HG02623 (cell line): ENCODE measurements around the gene RBM19.

Source experiments
- ATAC-seq: cut with Tn5 transposase; IDR thresholded peaks from one replicate; pipeline ENCODE4 v1.9.1; 2021; ENCODE audit warnings: moderate library complexity; ENCODE audit not compliant: unreplicated experiment

Gene RBM19

GRCh38 chr12:113860950-113861349, 105.2 kb downstream of the RBM19 start:
- no peak for ATAC-seq

GRCh38 chr12:113860059-113860820, 105.9 kb downstream of the RBM19 start:
- no peak for ATAC-seq

- ATAC-seq, result no peak
These were observed 107.2 kb downstream of the RBM19 start for GRCh38 chr12:113858841-113859386.

- ATAC-seq, result no peak
These were observed 108.8 kb downstream of the RBM19 start for GRCh38 chr12:113857371-113857770.

- no peak for ATAC-seq
These were observed 110.1 kb downstream of the RBM19 start for GRCh38 chr12:113855998-113856397.

- ATAC-seq, result no peak
These were observed 111.6 kb downstream of the RBM19 start for GRCh38 chr12:113854385-113855142.

- ATAC-seq, result no peak
These were observed 112.6 kb downstream of the RBM19 start for GRCh38 chr12:113853491-113853890.

GRCh38 chr12:113852695-113853490, 113.2 kb downstream of the RBM19 start:
- no peak for ATAC-seq

GRCh38 chr12:113852264-113852663, 113.9 kb downstream of the RBM19 start:
- no peak for ATAC-seq

- no peak for ATAC-seq
These were observed 115.6 kb downstream of the RBM19 start for GRCh38 chr12:113850309-113851056.

GRCh38 chr12:113847856-113848255, 118.3 kb downstream of the RBM19 start:
- ATAC-seq, result no peak

- no peak for ATAC-seq
These were observed 119.0 kb downstream of the RBM19 start for GRCh38 chr12:113846883-113847755.

GRCh38 chr12:113845900-113846674, 120.0 kb downstream of the RBM19 start:
- no peak for ATAC-seq

- no peak for ATAC-seq
These were observed 121.5 kb downstream of the RBM19 start for GRCh38 chr12:113844495-113845210.

GRCh38 chr12:113842699-113843098, 123.4 kb downstream of the RBM19 start:
- no peak for ATAC-seq

GRCh38 chr12:113841786-113842185, 124.3 kb downstream of the RBM19 start:
- no peak for ATAC-seq

GRCh38 chr12:113840401-113841042, 125.6 kb downstream of the RBM19 start:
- ATAC-seq, result no peak

- ATAC-seq, result no peak
These were observed 127.2 kb downstream of the RBM19 start for GRCh38 chr12:113838896-113839295.
